H1 (cell line): ENCODE results near the gene SLC35D2. TPM values are rescaled to one million over a fixed set of nuclear protein-coding genes. Genes with fewer than 3 reads are reported as not detected.
A peak's percentile ranks its signal among the peaks of the same experiment; 100 is the strongest.

Experiments used
- CTCF ChIA-PET: fragments of 300-600 bp; sonication (Branson Sonifier 250); formaldehyde crosslinking; loops from one replicate; lab custom pipeline; 2021; ENCODE audit not compliant: partially characterized antibody; lab: Charles Lee
- POLR2A ChIA-PET: fragments of 300-600 bp; sonication (Branson Sonifier 250); formaldehyde crosslinking; loops from one replicate; lab custom pipeline; 2021; ENCODE audit warnings: inconsistent platforms; ENCODE audit not compliant: partially characterized antibody; lab: Charles Lee
- DNase-seq, 2 experiments: peaks; one replicate each; pipeline versions ENCODE4 v3.0.0 to v3.0.0-alpha.2; 2010 to 2022; ENCODE audit warnings: low spot score in 2 of 2, low read depth in 1 of 2, mixed read lengths in 1 of 2
- FAIRE-seq: peaks from 2 replicates; lab custom pipeline; 2011; peaks lifted over from hg19 to GRCh38; lab: Jason Lieb, UNC
- H2AFZ ChIP-seq: 2 replicates; pipeline ENCODE4 v1.8.1; 2012; ENCODE audit warnings: low read length, inconsistent platforms
- H2AK5ac ChIP-seq: 2 replicates; pipeline ENCODE4 v1.6.1; 2013; ENCODE audit warnings: low read depth, low read length
- H2BK120ac ChIP-seq: replicated peaks from 2 replicates; pipeline ENCODE3; 2013; ENCODE audit warnings: low read depth, low read length, inconsistent platforms
- H2BK12ac ChIP-seq: 2 replicates; pipeline ENCODE4 v1.6.1; 2013; ENCODE audit warnings: low read depth, low read length
- H2BK15ac ChIP-seq: 2 replicates; pipeline ENCODE4 v1.6.1; 2013; ENCODE audit warnings: low read length
- H2BK20ac ChIP-seq: 2 replicates; pipeline ENCODE4 v1.6.1; 2013; ENCODE audit warnings: low read length
- H2BK5ac ChIP-seq: 2 replicates; pipeline ENCODE4 v1.6.1; 2013; ENCODE audit warnings: low read depth, low read length
- H3K14ac ChIP-seq: 2 replicates; pipeline ENCODE4 v1.6.1; 2013; ENCODE audit warnings: inconsistent platforms; ENCODE audit not compliant: insufficient read length
- H3K18ac ChIP-seq: 2 replicates; pipeline ENCODE4 v1.6.1; 2013; ENCODE audit warnings: low read length; ENCODE audit errors: extremely low read depth
- H3K23ac ChIP-seq: 2 replicates; pipeline ENCODE4 v1.6.1; 2013; ENCODE audit warnings: inconsistent platforms; ENCODE audit not compliant: insufficient read length
- H3K23me2 ChIP-seq: 2 replicates; pipeline ENCODE4 v1.6.1; 2013; ENCODE audit warnings: low read depth, low read length
- H3K27ac ChIP-seq: 2 replicates; pipeline ENCODE4 v1.6.1; 2011; ENCODE audit warnings: low read depth, low read length, inconsistent platforms
- H3K27me3 ChIP-seq, 4 experiments: replicated peaks in 1 of 4; 1 replicate in 1 of 4; 2 replicates in 3 of 4; pipeline versions ENCODE4 v1.6.1 to v1.8.1; 2011 to 2013; ENCODE audit warnings: low read length in 3 of 4, mild to moderate bottlenecking in 3 of 4, inconsistent platforms in 2 of 4, mixed read lengths in 2 of 4, moderate library complexity in 1 of 4; ENCODE audit not compliant: control insufficient read depth in 3 of 4, insufficient read depth in 3 of 4; ENCODE audit errors: extremely low read depth in 1 of 4
- H3K36me3 ChIP-seq, 4 experiments: 2 replicates each; pipeline versions ENCODE4 v1.6.1 to v1.8.1; 2011 to 2013; ENCODE audit warnings: mild to moderate bottlenecking in 4 of 4, low read length in 3 of 4, moderate library complexity in 2 of 4, control low read depth in 1 of 4, inconsistent platforms in 1 of 4; ENCODE audit not compliant: insufficient read depth in 4 of 4, control insufficient read depth in 2 of 4
- H3K4ac ChIP-seq: replicated peaks from 2 replicates; pipeline ENCODE3; 2013; ENCODE audit warnings: low read length, low read depth, mixed read lengths, inconsistent platforms; ENCODE audit not compliant: insufficient read length
- H3K4me1 ChIP-seq, 4 experiments: replicated peaks in 1 of 4; 1 replicate in 1 of 4; 2 replicates in 3 of 4; pipeline versions ENCODE4 v1.6.1 to v1.8.1; 2011 to 2013; ENCODE audit warnings: low read length in 3 of 4, inconsistent platforms in 2 of 4, mixed read lengths in 1 of 4; ENCODE audit not compliant: insufficient read depth in 4 of 4, control insufficient read depth in 3 of 4
- H3K4me2 ChIP-seq, 2 experiments: 2 replicates each; pipeline versions ENCODE4 v1.6.1 to v1.8.1; 2011 to 2013; ENCODE audit warnings: low read depth in 2 of 2, low read length in 2 of 2, control low read depth in 1 of 2, inconsistent platforms in 1 of 2, mild to moderate bottlenecking in 1 of 2; ENCODE audit not compliant: insufficient read depth in 1 of 2
- H3K4me3 ChIP-seq, 4 experiments: fragments of 200-600, 300-600 bp in 1 of 4; sonication (generic), shearing (Covaris generic), sonication (Bioruptor Twin) in 1 of 4; 2 replicates each; pipeline versions ENCODE4 v1.5.1 to v1.8.1; 2011 to 2016; ENCODE audit warnings: low read length in 4 of 4, low read depth in 3 of 4, control low read depth in 2 of 4, inconsistent platforms in 2 of 4, mild to moderate bottlenecking in 2 of 4, mixed read lengths in 1 of 4, moderate library complexity in 1 of 4; ENCODE audit not compliant: insufficient read depth in 2 of 4; ENCODE audit errors: extremely low read depth in 1 of 4
- H3K56ac ChIP-seq: replicated peaks from 2 replicates; pipeline ENCODE3; 2013; ENCODE audit warnings: low read depth, mild to moderate bottlenecking, mixed read lengths, low read length, inconsistent platforms; ENCODE audit not compliant: insufficient read length
- H3K79me1 ChIP-seq: 2 replicates; pipeline ENCODE4 v1.6.1; 2013; ENCODE audit warnings: low read depth, low read length, control low read depth
- H3K79me2 ChIP-seq, 2 experiments: 2 replicates each; pipeline versions ENCODE4 v1.6.1 to v1.8.1; 2012 to 2013; ENCODE audit warnings: low read length in 2 of 2, mild to moderate bottlenecking in 2 of 2, inconsistent platforms in 1 of 2; ENCODE audit not compliant: insufficient read depth in 2 of 2, control insufficient read depth in 1 of 2
- H3K9ac ChIP-seq, 4 experiments: replicated peaks in 1 of 4; 1 replicate in 1 of 4; 2 replicates in 3 of 4; pipeline versions ENCODE4 v1.6.1 to v1.8.1; 2011 to 2013; ENCODE audit warnings: low read depth in 3 of 4, low read length in 3 of 4, control low read depth in 2 of 4, mild to moderate bottlenecking in 2 of 4, moderate library complexity in 2 of 4, inconsistent platforms in 1 of 4; ENCODE audit errors: extremely low read depth in 1 of 4
- H3K9me3 ChIP-seq, 2 experiments: 2 replicates each; pipeline versions ENCODE4 v1.6.1 to v1.8.1; 2012 to 2013; ENCODE audit warnings: mild to moderate bottlenecking in 2 of 2, moderate library complexity in 2 of 2, control low read depth in 1 of 2, inconsistent platforms in 1 of 2, low read depth in 1 of 2, low read length in 1 of 2, mixed read lengths in 1 of 2; ENCODE audit not compliant: insufficient read depth in 2 of 2
- H4K20me1 ChIP-seq, 2 experiments: replicated peaks in 1 of 2; 2 replicates each; pipeline versions ENCODE3 to v1.8.1; 2011 to 2013; ENCODE audit warnings: inconsistent platforms in 2 of 2, low read length in 2 of 2, mild to moderate bottlenecking in 1 of 2; ENCODE audit not compliant: insufficient read depth in 2 of 2, control insufficient read depth in 1 of 2
- H4K5ac ChIP-seq: 2 replicates; pipeline ENCODE4 v1.6.1; 2013; ENCODE audit warnings: low read length, low read depth, mixed read lengths, inconsistent platforms; ENCODE audit not compliant: insufficient read length
- H4K8ac ChIP-seq: 2 replicates; pipeline ENCODE4 v1.8.0; 2013; ENCODE audit warnings: mild to moderate bottlenecking, moderate library complexity, low read length, inconsistent platforms; ENCODE audit not compliant: insufficient read depth; ENCODE audit errors: extremely low read depth
- H4K91ac ChIP-seq: replicated peaks from 2 replicates; pipeline ENCODE3; 2013; ENCODE audit warnings: low read length, mixed read lengths, inconsistent platforms; ENCODE audit not compliant: insufficient read length
- ASH2L ChIP-seq: fragments of 200-600, 300-600 bp; sonication (generic); IDR thresholded peaks from one replicate; pipeline ENCODE4 v1.7.1; 2017; ENCODE audit warnings: low read length
- CREB1 ChIP-seq: IDR thresholded peaks from 2 replicates; pipeline ENCODE4 v1.6.1; 2012; ENCODE audit warnings: inconsistent platforms
- EGR1 ChIP-seq: IDR thresholded peaks from 2 replicates; pipeline ENCODE4 v1.6.1; 2011; ENCODE audit warnings: low read depth, low read length, borderline replicate concordance
- HDAC2 ChIP-seq, 2 experiments: fragments of 300-600 bp in 1 of 2; sonication (generic) in 1 of 2; IDR thresholded peaks; 2 replicates each; pipeline ENCODE4 v1.6.1; 2011 to 2012; ENCODE audit warnings: low read depth in 2 of 2, low read length in 2 of 2, mild to moderate bottlenecking in 2 of 2, moderate library complexity in 2 of 2, borderline replicate concordance in 1 of 2, inconsistent platforms in 1 of 2
- JUND ChIP-seq: IDR thresholded peaks from 2 replicates; pipeline ENCODE4 v1.6.1; 2011; ENCODE audit warnings: mild to moderate bottlenecking, improper control_type of control experiment, low read length
- PHF8 ChIP-seq: fragments of 200-600 bp; sonication (generic); conservative IDR thresholded peaks from 2 replicates; pipeline ENCODE4 v1.7.1; 2012; ENCODE audit warnings: low read depth, mild to moderate bottlenecking, inconsistent platforms, low read length, moderate library complexity
- POLR2AphosphoS5 ChIP-seq: IDR thresholded peaks from 2 replicates; pipeline ENCODE4 v1.6.1; 2011; ENCODE audit warnings: low read depth, low read length
- TAF1 ChIP-seq: IDR thresholded peaks from 2 replicates; pipeline ENCODE4 v1.6.1; 2011; ENCODE audit warnings: mild to moderate bottlenecking, low read depth, low read length
- TAF7 ChIP-seq: optimal IDR thresholded peaks from 2 replicates; pipeline ENCODE3; 2011; ENCODE audit warnings: low read depth, mild to moderate bottlenecking, inconsistent platforms, low read length, moderate library complexity, borderline replicate concordance
- WGBS, 2 experiments: shearing (Covaris generic) in 1 of 2; methylation state at CpG; one replicate each; pipeline versions ENCODE4 v1.1.6 to v1.1.7; 2013 to 2015; ENCODE audit warnings: low lambda C conversion rate in 2 of 2, mixed read lengths in 2 of 2, inconsistent platforms in 1 of 2, low coverage in 1 of 2, missing lambda C conversion rate in 1 of 2; ENCODE audit not compliant: insufficient replicate concordance in 2 of 2, insufficient coverage in 1 of 2, insufficient read length in 1 of 2; ENCODE audit errors: extremely low coverage in 1 of 2, missing lambda C conversion rate in 1 of 2; 5-methylcytosine and 5-hydroxymethylcytosine counted together
- long read RNA-seq, 2 experiments: library from RNA in 1 of 2; library from capped mRNA in 1 of 2; stranded (forward); transcript quantifications; one replicate each; pipeline ENCODE4 v2.0.0, GENCODE V29; 2021; ENCODE audit warnings: inconsistent platforms in 1 of 2
- polyA minus RNA-seq, 3 experiments: library from RNA; depleted of rRNA, polyadenylated mRNA; stranded (reverse); fragments of >200 nt; gene quantifications; 1 replicate in 2 of 3; 2 replicates in 1 of 3; pipeline ENCODE4 v1.2.3, GENCODE V29; 2011
- polyA plus RNA-seq, 7 experiments: library from polyadenylated mRNA; depleted of rRNA in 3 of 7; stranded (reverse) in 5 of 7; unstranded in 2 of 7; fragments of >200 nt in 5 of 7; fragments of 200-250 nt in 2 of 7; gene quantifications; 1 replicate in 5 of 7; 2 replicates in 1 of 7; 4 replicates in 1 of 7; pipeline versions ENCODE4 v1.2.1 to v1.2.3, GENCODE V29; 2011 to 2013; ENCODE audit warnings: missing spikeins in 2 of 7, mixed read lengths in 2 of 7
- total RNA-seq: library from RNA; stranded (reverse); fragmentation: NEBNext Ultra II Directional; extraction: Animal tissue kit (Norgen Biotek cat#: 25700); gene quantifications from 2 replicates; pipeline ENCODE4 v1.2.1, GENCODE V29; 2021

The SLC35D2 gene
- total RNA-seq (11.5 and 13.7 TPM in 2 replicates), polyA plus RNA-seq (2011; rRNA removed) (7.0 and 9.6 TPM in 2 replicates), polyA minus RNA-seq (2011; rRNA and poly(A)+ RNA removed) (4.1 and 4.9 TPM in 2 replicates)
- polyA plus RNA-seq (2011; cell fraction: cytosol; rRNA removed) = 10.8 TPM
- polyA plus RNA-seq (2011; cell fraction: nucleus; rRNA removed) = 5.7 TPM
- 13.5 to 19.7 TPM (median 15.7 TPM) in 4 replicates for polyA plus RNA-seq (2012, experiment 1 of 2)
- polyA plus RNA-seq (2012, experiment 2 of 2) = 7.9 TPM
- polyA plus RNA-seq (2013, experiment 1 of 2) = 13.4 TPM
- polyA plus RNA-seq (2013, experiment 2 of 2) = 16.3 TPM
- 4.0 TPM for polyA minus RNA-seq (2011; cell fraction: cytosol; rRNA and poly(A)+ RNA removed)
- 7.2 TPM for polyA minus RNA-seq (2011; cell fraction: nucleus; rRNA and poly(A)+ RNA removed)
- long read RNA-seq, experiment 1, transcript SLC35D2-201 (12 exons, 1,626 nt) = major isoform, 6 of 18 reads
- long read RNA-seq, experiment 1, partial matches to known transcripts = 5 of 18 reads
- long read RNA-seq, experiment 1, other reads (novel, unspliced or antisense) = 7 of 18 reads
- long read RNA-seq, experiment 2 = 0 reads

DNA sequence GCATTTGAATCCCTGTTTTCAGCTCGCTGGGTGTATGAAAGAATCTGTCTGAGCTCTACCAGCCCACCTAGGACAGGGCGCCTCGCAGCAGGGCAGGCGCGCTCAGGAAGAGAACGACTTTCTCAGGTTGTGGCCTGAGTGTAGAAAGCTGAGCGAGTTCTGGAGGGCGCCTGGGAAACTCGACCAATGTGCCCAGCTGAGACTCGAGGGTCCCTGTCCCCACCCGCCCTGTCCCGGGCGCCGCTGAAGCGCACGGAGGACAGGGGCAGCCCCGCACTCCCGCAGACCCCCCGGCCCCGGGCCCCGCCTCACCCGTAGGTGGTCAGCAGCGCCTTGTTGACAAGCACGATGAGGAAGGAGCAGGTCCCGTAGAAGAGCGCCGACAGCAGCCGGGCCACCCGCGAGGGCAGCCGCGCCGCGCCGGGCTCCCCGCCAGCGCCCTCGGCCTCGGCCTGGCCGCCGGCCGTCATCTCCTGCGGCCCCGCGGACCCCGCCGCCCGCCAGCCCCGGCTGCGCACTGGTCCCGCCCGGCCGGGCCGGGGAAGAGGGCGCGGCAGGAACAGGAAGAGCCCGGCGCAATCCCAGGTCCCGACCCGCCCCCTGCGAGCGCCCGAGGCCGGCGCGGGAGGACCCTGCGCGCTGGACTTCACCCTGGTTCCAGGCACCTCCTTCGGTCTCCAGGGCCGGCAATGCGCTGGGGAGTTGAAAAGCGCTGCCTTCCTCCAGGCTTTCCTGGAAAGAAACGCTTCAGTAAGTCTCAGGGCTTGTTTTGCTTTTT lies at the start of gene SLC35D2:
SLC35D2 (minus strand) TSS at position 547 of the 778 bp plus-strand sequence; CDS start at position 470, 77 bp downstream.
- CTCF ChIA-PET = interaction anchor here (0.6 to 2.2 kb wide), 3 partner anchors 10 to 65 kb away, joined by 4 to 7 read pairs (median 6); no protein-coding TSS in a partner anchor
- TF ChIP-seq PHF8 = 0 out of 2 replicates have a peak, but pooled peaks have one; percentile 43
- TF ChIP-seq TAF1 = 0 out of 2 replicates have a peak, but pooled peaks have one; percentile 19
- TF ChIP-seq TAF7 = peak; percentile 31
- no peak; the same call in 1 of the 2 replicates for TF ChIP-seq CREB1
- TF ChIP-seq ASH2L = no peak
- peak in 1 of 2 experiments; percentile 41; a peak in 1 of 4 replicates for TF ChIP-seq HDAC2 (IDR thresholded peaks at IDR 0.05; ENCODE audit: borderline replicate concordance in 1 of 2, low read depth in 2 of 2, low read length in 2 of 2)
- TF ChIP-seq JUND = no peak
- TF ChIP-seq EGR1 = 0 out of 2 replicates have a peak, but pooled peaks have one; percentile 15
- no peak for TF ChIP-seq POLR2AphosphoS5

More for the DNA sequence above, at the start of gene SLC35D2:
- Histone ChIP-seq H4K8ac (no peak within 1 kb of the TSS), H4K91ac (no peak within 1 kb of the TSS), H3K79me1 (no peaks in the 10 kb centered on the region; the same call in 1 of the 2 replicates), H3K56ac (no peak within 1 kb of the TSS), H4K5ac (no peak within 1 kb of the TSS), H3K36me3 (peaks cover 0 to 26% (median 12%) of the 10 kb centered on the region in 4 experiments; a peak in 4 of 8 replicates), H3K18ac (0 out of 2 replicates have a peak within 1 kb of the TSS, but pooled peaks have one; percentile 26), H3K9ac (peak within 1 kb of the TSS; percentile 11 to 91 (median 38); a peak in 3 of 7 replicates), H3K4me3 (peak within 1 kb of the TSS; percentile 42 to 69 (median 62)), H3K79me2 (no peaks in the 10 kb centered on the region), H2BK5ac (no peak within 1 kb of the TSS), H2BK12ac (no peak within 1 kb of the TSS), H3K14ac (no peak within 1 kb of the TSS), H2BK120ac (no peak within 1 kb of the TSS), H2BK15ac (no peak within 1 kb of the TSS), H3K4me1 (peaks cover 0 to 5% (median 1%) of the 10 kb centered on the region in 4 experiments; a peak in 3 of 7 replicates), H3K27me3 (no peaks in the 10 kb centered on the region), H3K4me2 (peak within 1 kb of the TSS; percentile 78 to 89), H2BK20ac (no peak within 1 kb of the TSS), H3K23me2 (peaks cover 4% of the 10 kb centered on the region; the same call in 1 of the 2 replicates), H3K9me3 (no peaks in the 10 kb centered on the region), H3K4ac (no peak within 1 kb of the TSS), H4K20me1 (no peaks in the 10 kb centered on the region), H3K23ac (no peak within 1 kb of the TSS), H3K27ac (no peak within 1 kb of the TSS), H2AK5ac (no peak within 1 kb of the TSS), H2AFZ (peak within 1 kb of the TSS; percentile 47; the same call in 1 of the 2 replicates)
- DNase-seq (peak in 1 of 2 experiments; percentile 74), FAIRE-seq (no peak)
- 3% methylated on average over 30 of the region's 73 CpGs; no CpG with 5 or more reads in 1 of the 2 experiments for WGBS, 2 experiments
- POLR2A ChIA-PET = no interaction called here
